ENCODE measurements around the gene CAMK2B.
A peak's percentile ranks its signal among the peaks of the same experiment; 100 is the strongest.

CAMK2B gene

DNA sequence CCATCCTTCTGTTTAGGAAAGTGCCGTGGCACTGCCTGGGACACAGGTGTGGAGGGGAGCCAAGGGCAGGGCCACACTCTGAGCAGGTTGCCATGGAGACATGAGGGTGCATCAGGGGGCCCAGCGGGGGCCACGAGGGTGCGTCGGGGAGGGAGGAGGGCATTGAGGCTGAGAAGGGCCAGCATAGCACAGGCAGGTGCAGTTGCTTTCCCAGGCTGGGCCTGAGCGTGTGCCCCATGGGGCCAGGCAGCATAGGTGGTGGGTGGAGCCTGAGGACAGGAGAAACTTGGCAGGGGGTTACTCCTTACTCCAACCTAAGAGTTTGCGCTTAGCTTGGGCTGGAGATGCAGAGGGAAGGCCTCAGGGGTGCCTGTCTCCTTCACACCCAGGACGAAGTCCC lies 109.4 kb downstream of the CAMK2B start:
- TF ChIP-seq, protein P1, sequence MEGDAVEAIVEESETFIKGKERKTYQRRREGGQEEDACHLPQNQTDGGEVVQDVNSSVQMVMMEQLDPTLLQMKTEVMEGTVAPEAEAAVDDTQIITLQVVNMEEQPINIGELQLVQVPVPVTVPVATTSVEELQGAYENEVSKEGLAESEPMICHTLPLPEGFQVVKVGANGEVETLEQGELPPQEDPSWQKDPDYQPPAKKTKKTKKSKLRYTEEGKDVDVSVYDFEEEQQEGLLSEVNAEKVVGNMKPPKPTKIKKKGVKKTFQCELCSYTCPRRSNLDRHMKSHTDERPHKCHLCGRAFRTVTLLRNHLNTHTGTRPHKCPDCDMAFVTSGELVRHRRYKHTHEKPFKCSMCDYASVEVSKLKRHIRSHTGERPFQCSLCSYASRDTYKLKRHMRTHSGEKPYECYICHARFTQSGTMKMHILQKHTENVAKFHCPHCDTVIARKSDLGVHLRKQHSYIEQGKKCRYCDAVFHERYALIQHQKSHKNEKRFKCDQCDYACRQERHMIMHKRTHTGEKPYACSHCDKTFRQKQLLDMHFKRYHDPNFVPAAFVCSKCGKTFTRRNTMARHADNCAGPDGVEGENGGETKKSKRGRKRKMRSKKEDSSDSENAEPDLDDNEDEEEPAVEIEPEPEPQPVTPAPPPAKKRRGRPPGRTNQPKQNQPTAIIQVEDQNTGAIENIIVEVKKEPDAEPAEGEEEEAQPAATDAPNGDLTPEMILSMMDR (IDR thresholded peaks at IDR 0.05; ENCODE audit: control insufficient read depth, extremely low read depth, insufficient read depth): no peak
- H3K4me3 ChIP-seq (ENCODE audit: low read depth, low read length): no peak overlapping the region
- no peak for DNase-seq (ENCODE audit: low read depth)

DNA sequence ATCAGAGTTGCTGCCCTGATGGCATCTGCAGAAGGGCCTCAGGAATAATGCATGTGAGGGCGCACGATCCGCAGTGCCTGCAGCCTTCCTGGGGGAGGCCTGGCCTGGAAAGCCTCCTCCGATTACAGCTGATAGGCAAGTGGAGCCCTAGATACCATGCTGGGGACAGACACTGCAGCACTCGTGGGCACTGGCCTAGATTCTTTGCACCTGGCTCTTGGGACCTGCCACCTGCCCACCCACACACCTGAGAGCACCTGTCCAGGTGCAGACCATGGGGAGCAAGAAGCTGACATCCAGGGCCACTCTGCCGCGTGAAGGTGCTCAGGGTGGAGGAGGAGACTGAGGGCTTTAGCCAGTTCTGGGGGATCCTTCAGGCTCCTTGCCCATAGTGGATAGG lies 109.9 kb downstream of the CAMK2B start:
- no peak overlapping the region for H3K4me3 ChIP-seq (ENCODE audit: low read depth, low read length)
- TF ChIP-seq, protein P1 (IDR thresholded peaks at IDR 0.05; ENCODE audit: control insufficient read depth, extremely low read depth, insufficient read depth): no peak
- DNase-seq (ENCODE audit: low read depth): no peak

DNA sequence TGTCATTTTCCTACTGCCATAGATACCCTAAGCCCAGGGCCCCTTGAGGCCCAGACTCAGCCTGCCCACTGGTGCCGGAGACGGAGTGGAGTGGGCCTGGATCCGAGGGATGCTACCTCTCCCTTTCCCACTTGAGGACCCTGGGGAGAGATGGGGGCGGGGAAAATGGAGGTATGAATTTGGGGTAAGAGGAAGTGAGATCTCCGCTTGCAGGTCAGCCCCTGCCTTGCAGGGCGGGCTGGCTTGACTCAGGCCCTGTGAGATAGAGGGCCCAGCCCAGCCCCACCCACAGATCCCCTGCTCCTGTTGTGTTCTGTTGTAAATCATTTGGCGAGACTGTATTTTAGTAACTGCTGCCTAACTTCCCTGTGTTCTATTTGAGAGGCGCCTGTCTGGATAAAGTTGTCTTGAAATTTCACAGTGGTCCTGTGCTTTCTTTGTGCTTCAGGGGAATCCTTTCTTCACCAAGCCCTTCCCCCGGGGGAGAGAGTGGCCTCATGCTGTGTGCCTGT lies 111.5 kb downstream of the CAMK2B start:
- TF ChIP-seq, protein P1 (IDR thresholded peaks at IDR 0.05; ENCODE audit: control insufficient read depth, extremely low read depth, insufficient read depth): no peak
- DNase-seq (ENCODE audit: low read depth): no peak
- no peak overlapping the region for H3K4me3 ChIP-seq (ENCODE audit: low read depth, low read length)

DNA sequence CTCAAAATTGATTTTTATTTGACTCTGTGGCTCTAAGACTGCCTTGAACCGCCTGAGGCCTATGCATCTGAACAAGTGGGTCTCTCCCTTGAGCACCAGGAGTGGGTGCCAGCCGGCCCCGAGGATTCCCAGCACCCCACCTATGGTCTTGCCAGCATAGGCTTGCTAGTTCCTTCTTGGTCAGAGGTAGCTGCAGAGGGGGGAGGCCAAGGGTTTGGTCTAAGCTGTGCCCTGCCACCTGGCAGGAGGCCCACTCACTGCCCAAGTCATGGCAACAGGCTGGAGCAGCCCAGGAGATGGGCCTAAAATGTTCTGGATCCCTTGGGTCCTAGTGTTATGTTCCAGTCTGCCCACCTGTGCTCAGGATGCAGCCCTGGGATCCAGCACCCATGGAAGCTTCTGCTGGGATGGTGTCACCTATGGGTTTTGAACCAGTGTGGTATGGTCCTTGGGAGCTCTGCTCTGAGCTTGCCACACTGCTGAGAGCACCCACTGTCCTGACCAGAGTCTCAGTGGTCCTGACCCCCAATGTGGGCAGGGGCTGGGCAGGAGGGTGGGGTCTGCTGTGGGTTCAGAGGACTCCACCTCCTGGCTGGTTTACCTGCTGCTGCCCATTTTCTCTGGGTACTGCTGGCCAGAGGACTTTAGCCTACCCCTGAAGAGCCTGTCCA lies 112.1 kb downstream of the CAMK2B start:
- no peak for DNase-seq (ENCODE audit: low read depth)
- no peak overlapping the region for H3K4me3 ChIP-seq (ENCODE audit: low read depth, low read length)
- TF ChIP-seq, protein P1 (IDR thresholded peaks at IDR 0.05; ENCODE audit: control insufficient read depth, extremely low read depth, insufficient read depth): no peak

DNA sequence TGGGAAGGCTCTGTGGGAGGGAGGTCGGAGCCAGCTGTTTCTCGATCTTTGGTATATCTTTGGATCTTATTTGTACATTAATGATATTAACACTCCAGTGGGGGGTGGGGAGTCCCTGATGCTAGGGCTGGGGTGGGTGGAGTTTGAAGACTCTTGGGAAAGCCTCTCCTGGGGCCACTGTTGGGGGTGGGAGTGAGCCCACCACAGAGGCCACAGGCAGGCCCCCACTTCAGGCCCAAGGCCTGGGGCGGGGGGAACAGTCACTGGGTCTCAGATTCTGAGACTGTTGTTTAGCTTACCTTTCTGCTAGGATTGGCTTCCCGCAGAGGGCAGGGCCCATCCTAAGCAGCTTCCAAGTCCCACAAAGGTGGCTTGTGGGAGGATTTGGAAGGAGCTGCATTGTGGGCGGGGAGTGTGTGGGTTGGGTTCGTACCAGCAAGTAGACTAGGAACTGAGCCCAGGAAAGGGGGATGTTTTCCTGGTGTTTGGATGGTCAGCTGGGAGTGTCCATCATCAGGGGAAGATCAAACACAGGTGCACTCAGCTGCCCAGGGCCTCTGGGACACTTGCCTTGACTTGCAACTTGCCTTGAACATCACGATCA lies 112.7 kb downstream of the CAMK2B start:
- DNase-seq (ENCODE audit: low read depth): peak; percentile 32
- TF ChIP-seq, protein P1 (IDR thresholded peaks at IDR 0.05; ENCODE audit: control insufficient read depth, extremely low read depth, insufficient read depth): no peak
- H3K4me3 ChIP-seq (ENCODE audit: low read depth, low read length): no peak overlapping the region

DNA sequence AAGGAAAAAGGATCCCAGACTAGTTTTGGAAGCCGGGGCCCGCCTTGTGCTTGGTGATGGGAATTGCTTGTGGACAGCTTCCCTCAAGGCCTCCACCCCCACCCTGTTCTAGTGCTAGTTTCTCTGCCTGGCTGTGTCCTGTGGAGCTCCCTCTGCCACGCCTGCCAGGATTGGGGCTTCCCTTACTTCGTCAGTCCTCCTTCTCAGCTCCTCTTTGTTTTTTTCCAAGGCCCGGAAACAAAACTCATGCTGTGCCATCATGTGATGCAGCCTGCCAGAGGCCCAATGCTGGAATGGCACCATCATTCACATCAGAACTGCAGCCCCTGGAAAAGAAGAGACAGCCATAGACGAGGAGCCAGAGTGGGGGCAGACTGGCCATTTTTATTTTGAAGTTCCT lies 113.4 kb downstream of the CAMK2B start:
- TF ChIP-seq, protein P1 (IDR thresholded peaks at IDR 0.05; ENCODE audit: control insufficient read depth, extremely low read depth, insufficient read depth): no peak
- no peak for DNase-seq (ENCODE audit: low read depth)
- no peak overlapping the region for H3K4me3 ChIP-seq (ENCODE audit: low read depth, low read length)
